ENCODE results near the gene PLA2R1.

The PLA2R1 gene

DNA sequence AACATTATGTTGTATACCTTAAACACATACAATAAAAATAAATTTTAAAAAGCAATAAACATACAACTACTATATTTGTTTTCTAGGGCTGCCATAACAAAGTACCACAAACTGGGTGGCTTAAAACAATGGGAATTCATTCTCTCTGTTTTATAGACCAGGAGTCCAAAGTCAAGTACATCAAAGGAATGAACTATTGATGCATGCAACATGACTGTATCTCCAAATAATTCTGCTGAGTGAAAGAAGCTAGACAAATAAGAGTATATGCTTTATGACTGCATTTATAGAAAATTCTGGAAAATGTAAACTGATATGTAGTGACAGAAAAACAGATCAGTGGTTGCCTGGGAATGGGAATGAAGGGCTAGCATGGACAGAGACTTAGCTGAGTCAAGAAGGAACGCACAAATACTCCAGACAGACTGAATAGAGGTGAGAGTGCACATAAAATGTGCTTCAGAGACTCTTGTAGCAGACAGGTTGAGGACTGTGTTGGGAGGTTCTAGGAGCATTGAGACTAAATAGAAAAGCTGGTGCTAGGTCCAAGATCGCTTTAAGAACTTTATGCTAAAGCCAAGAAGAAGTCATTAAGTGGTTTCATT lies 11.0 kb upstream of the PLA2R1 start:
- H3K79me2 ChIP-seq (ENCODE audit: control insufficient read depth, low read length) = no peaks in the 10 kb centered on the region
- no peaks in the 10 kb centered on the region for H4K20me1 ChIP-seq (ENCODE audit: control insufficient read depth, insufficient read depth, low read depth, low read length)
- no peaks in the 10 kb centered on the region; the same call in 1 of the 2 replicates for H3K4me1 ChIP-seq (ENCODE audit: control insufficient read depth, low read length)
- no peaks in the 10 kb centered on the region for H3F3A ChIP-seq (ENCODE audit: control insufficient read depth, insufficient read depth)
- H3K4me2 ChIP-seq (ENCODE audit: low read length) = no peak overlapping the region
- no peaks in the 10 kb centered on the region for H3K36me3 ChIP-seq (ENCODE audit: control insufficient read depth, low read length)
- H3K27me3 ChIP-seq (ENCODE audit: control insufficient read depth, low read length) = 0 out of 2 replicates have a peak, but pooled peaks cover 3% of the 10 kb centered on the region
- H3K27ac ChIP-seq (ENCODE audit: low read depth, low read length) = no peak overlapping the region
- H3K9me3 ChIP-seq (ENCODE audit: control insufficient read depth, insufficient read depth, low read length) = no peaks in the 10 kb centered on the region
- H3K4me3 ChIP-seq (ENCODE audit: low read length) = no peak overlapping the region
- H3K9me2 ChIP-seq (replicated peaks; ENCODE audit: control insufficient read depth, low read length) = no peaks in the 10 kb centered on the region
- no peak for TF ChIP-seq EZH2phosphoT487 (IDR thresholded peaks at IDR 0.05; ENCODE audit: borderline replicate concordance, low read length)
- TF ChIP-seq, protein P1, sequence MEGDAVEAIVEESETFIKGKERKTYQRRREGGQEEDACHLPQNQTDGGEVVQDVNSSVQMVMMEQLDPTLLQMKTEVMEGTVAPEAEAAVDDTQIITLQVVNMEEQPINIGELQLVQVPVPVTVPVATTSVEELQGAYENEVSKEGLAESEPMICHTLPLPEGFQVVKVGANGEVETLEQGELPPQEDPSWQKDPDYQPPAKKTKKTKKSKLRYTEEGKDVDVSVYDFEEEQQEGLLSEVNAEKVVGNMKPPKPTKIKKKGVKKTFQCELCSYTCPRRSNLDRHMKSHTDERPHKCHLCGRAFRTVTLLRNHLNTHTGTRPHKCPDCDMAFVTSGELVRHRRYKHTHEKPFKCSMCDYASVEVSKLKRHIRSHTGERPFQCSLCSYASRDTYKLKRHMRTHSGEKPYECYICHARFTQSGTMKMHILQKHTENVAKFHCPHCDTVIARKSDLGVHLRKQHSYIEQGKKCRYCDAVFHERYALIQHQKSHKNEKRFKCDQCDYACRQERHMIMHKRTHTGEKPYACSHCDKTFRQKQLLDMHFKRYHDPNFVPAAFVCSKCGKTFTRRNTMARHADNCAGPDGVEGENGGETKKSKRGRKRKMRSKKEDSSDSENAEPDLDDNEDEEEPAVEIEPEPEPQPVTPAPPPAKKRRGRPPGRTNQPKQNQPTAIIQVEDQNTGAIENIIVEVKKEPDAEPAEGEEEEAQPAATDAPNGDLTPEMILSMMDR (IDR thresholded peaks at IDR 0.05; ENCODE audit: low read depth, low read length, poor library complexity, severe bottlenecking) = no peak

DNA sequence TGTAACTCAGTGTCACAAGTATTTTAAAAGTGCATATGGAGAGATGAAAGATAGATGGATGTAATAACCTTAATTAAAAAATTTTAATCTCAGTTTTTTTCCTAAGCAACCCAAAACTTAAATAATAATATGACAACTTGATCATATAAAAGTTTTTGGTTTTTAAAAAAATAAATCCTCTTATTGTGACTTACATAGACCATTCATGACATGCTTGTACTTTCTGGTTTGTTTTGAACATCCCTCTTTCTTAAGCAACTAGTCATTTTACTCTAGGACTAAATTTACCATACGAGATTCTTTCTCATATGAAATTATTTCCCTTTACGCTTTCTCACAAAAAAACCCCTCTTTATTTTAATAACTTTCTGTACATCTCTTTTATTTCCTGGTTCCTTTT lies 6.5 kb upstream of the PLA2R1 start:
- Histone ChIP-seq H3K4me2 (ENCODE audit: low read length) (no peak overlapping the region), H4K20me1 (ENCODE audit: control insufficient read depth, insufficient read depth, low read depth, low read length) (no peaks in the 10 kb centered on the region), H3K79me2 (ENCODE audit: control insufficient read depth, low read length) (no peaks in the 10 kb centered on the region), H3K4me1 (ENCODE audit: control insufficient read depth, low read length) (no peaks in the 10 kb centered on the region), H3K27ac (ENCODE audit: low read depth, low read length) (no peak overlapping the region), H3K36me3 (ENCODE audit: control insufficient read depth, low read length) (no peaks in the 10 kb centered on the region), H3K9me3 (ENCODE audit: control insufficient read depth, insufficient read depth, low read length) (no peaks in the 10 kb centered on the region), H3K4me3 (ENCODE audit: low read length) (no peak overlapping the region), H3F3A (ENCODE audit: control insufficient read depth, insufficient read depth) (no peaks in the 10 kb centered on the region), H3K9me2 (replicated peaks; ENCODE audit: control insufficient read depth, low read length) (no peaks in the 10 kb centered on the region), H3K27me3 (ENCODE audit: control insufficient read depth, low read length) (0 out of 2 replicates have a peak, but pooled peaks cover 3% of the 10 kb centered on the region)
- TF ChIP-seq, protein P1 (IDR thresholded peaks at IDR 0.05; ENCODE audit: low read depth, low read length, poor library complexity, severe bottlenecking) = no peak
- no peak for TF ChIP-seq EZH2phosphoT487 (IDR thresholded peaks at IDR 0.05; ENCODE audit: borderline replicate concordance, low read length)

DNA sequence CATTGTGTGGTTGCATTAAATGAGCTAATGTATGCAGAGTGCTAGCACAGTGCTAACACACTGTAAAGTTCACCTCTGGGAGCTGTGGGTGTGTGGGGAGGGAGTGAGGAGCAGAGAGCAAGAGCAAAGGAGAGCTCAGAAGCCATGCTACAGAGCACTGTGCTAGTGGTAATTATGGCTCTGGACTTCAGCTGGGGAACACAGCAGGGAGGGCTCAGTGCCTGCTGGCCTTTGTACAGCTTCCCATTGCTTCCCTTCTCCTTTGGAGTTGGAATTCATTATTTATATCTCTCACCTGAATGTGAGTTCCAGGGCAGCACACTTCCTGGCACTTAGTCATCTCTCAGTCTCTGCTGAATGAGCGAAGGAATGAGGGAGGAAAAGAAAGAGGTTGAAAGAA lies 2.5 kb upstream of the PLA2R1 start:
- Histone ChIP-seq H3K9me2 (replicated peaks; ENCODE audit: control insufficient read depth, low read length) (no peaks in the 10 kb centered on the region), H4K20me1 (ENCODE audit: control insufficient read depth, insufficient read depth, low read depth, low read length) (no peaks in the 10 kb centered on the region), H3K36me3 (ENCODE audit: control insufficient read depth, low read length) (no peaks in the 10 kb centered on the region), H3K4me3 (ENCODE audit: low read length) (no peak overlapping the region), H3K27ac (ENCODE audit: low read depth, low read length) (no peak overlapping the region), H3K79me2 (ENCODE audit: control insufficient read depth, low read length) (no peaks in the 10 kb centered on the region), H3F3A (ENCODE audit: control insufficient read depth, insufficient read depth) (no peaks in the 10 kb centered on the region), H3K27me3 (ENCODE audit: control insufficient read depth, low read length) (no peaks in the 10 kb centered on the region), H3K4me2 (ENCODE audit: low read length) (no peak overlapping the region), H3K4me1 (ENCODE audit: control insufficient read depth, low read length) (no peaks in the 10 kb centered on the region), H3K9me3 (ENCODE audit: control insufficient read depth, insufficient read depth, low read length) (no peaks in the 10 kb centered on the region; the same call in 1 of the 2 replicates)
- TF ChIP-seq, protein P1 (IDR thresholded peaks at IDR 0.05; ENCODE audit: low read depth, low read length, poor library complexity, severe bottlenecking) = no peak
- TF ChIP-seq EZH2phosphoT487 (IDR thresholded peaks at IDR 0.05; ENCODE audit: borderline replicate concordance, low read length) = no peak
